Ectodermal cell (in vitro differentiated cells): Measurements from ENCODE around the gene SRL.

ENCODE experiments used
- H3K27ac ChIP-seq: 2 replicates; pipeline ENCODE4 v1.7.0; 2013; ENCODE audit warnings: mild to moderate bottlenecking, low read depth, low read length; ENCODE audit not compliant: insufficient read depth, poor library complexity, severe bottlenecking
- H3K27me3 ChIP-seq: 2 replicates; pipeline ENCODE4 v1.7.0; 2013; ENCODE audit warnings: mild to moderate bottlenecking, low read length; ENCODE audit not compliant: insufficient read depth, control insufficient read depth, poor library complexity, severe bottlenecking
- H3K36me3 ChIP-seq: one replicate; pipeline ENCODE4 v1.7.0; 2013; ENCODE audit warnings: low read length; ENCODE audit not compliant: control insufficient read depth, insufficient read depth
- H3K4me1 ChIP-seq: one replicate; pipeline ENCODE4 v1.7.0; 2013; ENCODE audit warnings: low read length; ENCODE audit not compliant: control insufficient read depth, insufficient read depth
- H3K4me3 ChIP-seq: 2 replicates; pipeline ENCODE4 v1.7.0; 2013; ENCODE audit warnings: low read depth, low read length, control low read depth; ENCODE audit not compliant: insufficient read depth
- H3K9me3 ChIP-seq: 2 replicates; pipeline ENCODE4 v1.7.0; 2013; ENCODE audit warnings: mild to moderate bottlenecking, low read length, moderate library complexity; ENCODE audit not compliant: control insufficient read depth
- WGBS, 2 experiments: methylation state at CpG; one replicate each; pipeline ENCODE4 v1.1.7; 2013; ENCODE audit warnings: missing lambda C conversion rate in 2 of 2; 5-methylcytosine and 5-hydroxymethylcytosine counted together

Gene SRL

DNA sequence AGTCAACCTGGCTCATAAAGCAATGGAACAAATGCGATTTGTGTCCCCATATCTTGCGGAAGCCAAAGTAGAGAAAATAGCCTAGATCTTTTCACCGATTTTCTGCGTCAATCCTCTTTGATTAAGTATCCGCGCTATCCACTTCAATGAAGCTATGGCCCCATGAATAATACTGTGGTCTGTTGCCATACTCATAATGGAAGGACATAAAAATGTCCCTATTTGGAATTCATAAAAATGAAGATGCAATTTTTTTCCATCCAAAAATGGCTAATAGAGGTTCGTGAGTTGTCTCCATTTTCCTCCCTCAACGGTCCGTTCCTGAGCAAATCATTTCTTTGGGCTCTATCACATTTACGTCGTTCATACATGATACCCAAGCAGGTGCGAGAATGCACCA is 100.3 kb downstream of the SRL start:
- no peak overlapping the region for H3K4me3 ChIP-seq
- 96 to 97% methylated on average over 12 of the region's 12 CpGs for WGBS, 2 experiments
- H3K27me3 ChIP-seq: no peaks in the 10 kb centered on the region
- no peaks in the 10 kb centered on the region for H3K36me3 ChIP-seq
- H3K4me1 ChIP-seq: no peaks in the 10 kb centered on the region
- H3K27ac ChIP-seq: no peak overlapping the region
- H3K9me3 ChIP-seq: no peaks in the 10 kb centered on the region

DNA sequence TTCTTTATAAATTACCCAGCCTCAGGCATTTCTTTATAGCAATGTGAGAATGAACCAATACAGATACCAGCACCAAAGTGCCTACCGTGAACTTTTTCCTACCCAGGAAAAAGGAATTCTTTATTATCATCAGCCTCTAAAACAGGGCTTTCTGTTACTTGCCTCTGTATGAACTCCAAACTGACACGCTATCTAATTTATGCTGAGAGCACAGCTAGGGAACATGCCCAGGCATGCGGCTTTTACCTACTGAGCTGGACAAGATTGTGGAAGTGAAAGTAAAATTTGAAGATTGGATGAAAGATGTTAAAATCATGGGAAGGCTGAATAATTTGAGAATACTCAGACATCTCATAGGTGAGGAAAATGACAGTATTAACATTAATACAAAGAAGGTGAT is 101.2 kb downstream of the SRL start:
- H3K9me3 ChIP-seq: no peaks in the 10 kb centered on the region
- no peaks in the 10 kb centered on the region for H3K36me3 ChIP-seq
- WGBS, 2 experiments: 94 to 97% methylated on average over 3 of the region's 3 CpGs
- no peak overlapping the region for H3K4me3 ChIP-seq
- H3K27ac ChIP-seq: no peak overlapping the region
- no peaks in the 10 kb centered on the region for H3K27me3 ChIP-seq
- no peaks in the 10 kb centered on the region for H3K4me1 ChIP-seq

DNA sequence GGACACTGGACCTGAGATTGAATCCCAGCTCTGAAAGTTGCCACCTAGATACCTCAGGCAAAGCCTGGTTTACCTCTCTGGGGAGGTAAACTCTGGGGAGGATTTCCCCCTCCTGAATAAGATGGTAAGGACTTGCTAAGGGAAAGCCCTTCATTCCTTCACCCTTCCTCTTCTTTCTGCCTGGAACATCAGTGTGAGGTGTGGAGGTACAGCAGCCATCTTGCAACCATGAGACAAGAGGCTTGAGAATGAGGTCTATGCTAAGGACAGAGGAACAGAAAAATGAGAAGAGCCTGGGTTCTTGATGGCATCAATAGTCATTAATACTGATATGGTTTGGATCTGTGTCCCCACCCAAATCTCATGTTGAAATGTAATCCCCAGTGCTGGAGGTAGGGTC is 101.9 kb downstream of the SRL start:
- no peaks in the 10 kb centered on the region for H3K27me3 ChIP-seq
- no peaks in the 10 kb centered on the region for H3K36me3 ChIP-seq
- H3K9me3 ChIP-seq: no peaks in the 10 kb centered on the region
- H3K27ac ChIP-seq: no peak overlapping the region
- no peak overlapping the region for H3K4me3 ChIP-seq
- no peaks in the 10 kb centered on the region for H3K4me1 ChIP-seq
